SKM-1 (cell line): ENCODE data around the gene TAF9.
"Not testable (repeated sequence)": the region's sequence is repeated elsewhere in the genome, so short reads cannot be mapped to it uniquely, and the experiment has no call there.

Experiments
- DNase-seq: peaks from one replicate; lab custom pipeline; 2025; ENCODE audit not compliant: unreplicated experiment; lab: John Stamatoyannopoulos, UW

TAF9 gene

DNA sequence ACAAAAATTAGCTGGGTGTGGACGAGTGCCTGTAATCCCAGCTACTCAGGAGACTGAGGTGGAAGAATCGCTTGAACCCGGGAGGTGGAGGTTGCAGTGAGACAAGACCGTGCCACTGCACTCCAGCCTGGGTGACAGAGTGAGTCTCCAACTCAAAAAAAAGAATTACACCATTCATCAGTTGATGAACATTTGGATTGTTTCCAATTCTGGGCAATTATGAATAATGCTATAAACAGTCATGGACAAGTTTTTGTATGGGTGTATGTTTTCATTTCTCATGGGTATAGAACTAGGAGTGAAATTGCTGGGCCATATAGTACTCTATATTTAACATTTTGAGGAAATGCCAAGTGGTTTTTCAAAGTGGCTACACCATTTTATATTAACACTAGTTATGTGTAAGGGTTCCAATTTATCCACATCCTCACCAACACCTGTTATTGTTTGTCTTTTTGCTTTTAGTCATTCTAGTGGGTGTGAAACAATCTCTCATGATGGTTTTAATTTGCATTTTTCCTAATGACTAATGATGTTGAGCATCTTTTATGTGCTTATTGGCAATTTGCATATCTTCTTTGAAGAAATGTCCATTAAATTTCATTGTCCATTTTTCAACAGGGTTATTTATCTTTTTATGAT, 27.7 kb downstream of the TAF9 start:
- DNase-seq, result no peak

DNA sequence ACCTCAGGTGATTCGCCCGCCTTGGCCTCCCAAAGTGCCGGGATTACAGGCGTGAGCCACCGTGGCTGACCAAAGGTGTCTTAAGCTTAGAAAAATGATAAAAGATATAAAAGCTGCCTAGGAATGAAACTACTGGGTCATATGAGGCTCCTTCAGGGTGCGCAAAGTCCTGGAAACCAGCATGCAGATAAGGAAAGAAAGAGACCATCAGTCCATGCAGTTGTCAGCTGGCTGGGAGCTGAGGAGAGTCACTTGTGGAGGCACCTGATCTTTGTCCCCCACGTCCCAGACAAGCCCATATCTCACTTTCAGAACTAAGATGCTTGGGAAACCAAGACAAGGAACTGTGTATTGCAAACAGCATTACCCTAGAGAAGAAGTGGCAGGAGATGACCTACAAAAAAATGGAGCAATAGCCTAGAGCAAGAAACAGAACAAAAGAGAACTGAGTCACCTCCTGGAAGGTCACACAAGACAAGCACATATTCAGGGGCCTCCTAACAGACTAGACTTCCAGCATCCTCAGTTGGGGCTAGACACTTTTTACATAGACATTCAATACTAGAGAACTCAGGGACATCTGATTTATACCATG, 33.9 kb downstream of the TAF9 start:
- DNase-seq, result peak; percentile 75

DNA sequence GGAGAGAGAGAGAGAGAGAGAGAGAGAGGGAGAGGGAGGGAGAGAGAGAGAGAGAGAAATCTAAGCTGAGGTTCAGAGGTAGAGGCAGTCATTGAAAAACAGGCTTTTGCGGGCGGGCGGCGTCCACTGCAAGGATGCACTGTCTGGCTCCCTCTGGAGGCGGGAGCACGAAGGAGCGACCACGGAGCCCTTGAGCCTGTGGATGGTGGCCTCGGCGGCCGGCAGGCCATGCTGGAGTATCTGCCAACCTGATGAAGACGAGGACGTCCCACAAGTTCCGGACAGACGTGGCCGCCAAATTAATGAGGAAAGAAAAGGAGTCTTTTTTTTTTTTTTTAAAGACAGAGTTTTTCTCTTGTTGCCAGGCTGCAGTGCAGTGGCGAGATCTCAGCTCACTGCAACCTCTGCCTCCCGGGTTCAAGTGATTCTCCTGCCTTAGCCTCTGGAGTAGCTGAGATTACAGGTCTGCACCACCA, 34.5 kb downstream of the TAF9 start:
- peak; percentile 62 for DNase-seq

DNA sequence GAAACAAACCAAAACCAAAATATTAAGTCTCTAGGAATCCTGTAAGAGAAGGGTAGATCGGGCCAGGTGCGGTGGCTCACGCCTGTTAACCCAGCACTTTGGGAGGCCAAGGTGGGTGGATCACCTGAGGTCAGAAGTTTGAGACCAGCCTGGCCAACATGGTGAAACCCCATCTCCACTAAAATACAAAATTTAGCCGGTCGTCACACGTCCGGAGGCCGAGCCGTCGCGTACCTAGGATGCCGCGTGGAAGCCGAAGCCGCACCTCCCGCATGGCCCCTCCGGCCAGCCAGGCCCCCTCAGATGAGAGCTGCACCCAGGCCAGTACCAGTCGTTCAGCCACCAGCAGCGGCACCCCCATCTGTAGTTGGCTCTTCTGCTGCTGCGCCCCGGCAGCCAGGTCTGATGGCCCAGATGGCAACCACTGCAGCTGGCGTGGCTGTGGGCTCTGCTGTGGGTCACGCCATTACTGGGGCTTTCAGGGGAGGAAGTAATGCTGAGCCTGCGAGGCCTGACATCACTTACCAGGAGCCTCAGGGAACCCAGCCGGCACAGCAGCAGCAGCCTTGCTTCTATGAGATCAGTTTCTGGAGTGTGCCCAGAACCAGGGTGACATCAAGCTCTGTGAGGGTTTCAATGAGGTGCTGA, 35.5 kb downstream of the TAF9 start:
- not testable (repeated sequence) for DNase-seq

DNA sequence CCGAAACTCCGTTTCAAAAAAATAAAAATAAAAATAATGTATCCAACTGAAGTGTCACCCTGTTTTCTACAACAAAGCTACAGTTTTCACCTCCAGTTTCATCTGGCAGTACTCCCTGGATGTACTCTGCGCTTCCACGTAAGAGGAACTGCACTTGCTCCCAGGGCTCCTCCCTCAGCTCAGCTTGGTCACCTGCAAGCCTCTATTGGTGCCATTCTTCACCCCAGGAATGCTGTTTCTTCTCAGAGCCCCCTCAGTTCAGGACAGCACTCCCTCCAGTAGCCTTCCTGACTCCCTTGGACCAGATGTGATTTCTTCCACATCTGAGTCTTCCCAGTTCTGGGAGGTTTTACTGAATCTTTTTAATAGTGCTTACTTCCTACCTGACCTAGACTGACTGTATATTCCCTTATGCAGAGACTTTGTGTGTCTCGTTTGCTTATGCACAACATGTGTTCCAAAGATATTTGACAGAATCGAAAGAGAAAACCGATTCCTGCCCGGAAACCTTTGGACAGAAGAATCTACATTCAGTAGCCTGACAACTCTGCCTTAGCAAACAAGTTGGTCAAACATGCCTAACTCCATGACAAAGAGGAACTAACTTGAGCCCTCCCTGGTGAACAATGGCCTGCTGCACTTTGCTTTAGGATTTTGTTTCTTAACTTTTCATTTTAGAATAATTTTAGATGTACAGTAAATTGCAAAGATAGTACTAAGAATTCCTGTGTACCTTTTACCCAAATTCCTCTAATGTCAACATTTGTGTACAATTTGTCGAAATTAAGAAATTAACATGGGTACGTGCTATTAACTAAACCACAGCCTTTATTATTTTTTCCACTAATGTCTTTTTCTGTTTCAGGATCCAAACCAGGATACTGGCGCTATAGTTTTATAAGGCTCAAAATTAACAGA, 37.5 kb downstream of the TAF9 start:
- peak; percentile 37 for DNase-seq

DNA sequence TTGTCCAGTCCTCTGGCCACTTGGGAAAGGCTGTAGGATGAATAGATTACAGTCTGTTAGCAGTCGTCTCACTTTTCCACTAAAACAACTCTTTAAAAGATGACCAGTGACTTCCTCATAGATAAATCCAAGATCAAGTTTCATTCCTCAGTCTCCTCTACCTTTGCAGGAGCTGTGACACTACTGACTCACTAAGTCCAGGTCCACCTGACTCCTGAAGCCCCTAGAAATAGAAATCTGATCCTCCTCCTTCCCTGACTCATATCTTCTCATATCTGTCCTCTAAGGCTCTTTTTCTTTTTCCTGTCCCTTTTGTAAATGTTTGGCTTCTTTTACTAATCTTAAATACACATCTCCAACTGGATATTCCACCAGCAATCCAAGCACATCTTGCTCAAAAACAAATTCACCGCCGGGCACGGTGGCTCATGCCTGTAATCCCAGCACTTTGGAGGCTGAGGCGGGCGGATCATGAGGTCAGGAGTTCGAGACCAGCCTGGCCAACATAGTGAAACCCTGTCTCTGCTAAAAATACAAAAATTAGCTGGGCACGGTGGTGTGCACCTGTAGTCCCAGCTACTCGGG, 39.3 kb downstream of the TAF9 start:
- DNase-seq, result no peak

DNA sequence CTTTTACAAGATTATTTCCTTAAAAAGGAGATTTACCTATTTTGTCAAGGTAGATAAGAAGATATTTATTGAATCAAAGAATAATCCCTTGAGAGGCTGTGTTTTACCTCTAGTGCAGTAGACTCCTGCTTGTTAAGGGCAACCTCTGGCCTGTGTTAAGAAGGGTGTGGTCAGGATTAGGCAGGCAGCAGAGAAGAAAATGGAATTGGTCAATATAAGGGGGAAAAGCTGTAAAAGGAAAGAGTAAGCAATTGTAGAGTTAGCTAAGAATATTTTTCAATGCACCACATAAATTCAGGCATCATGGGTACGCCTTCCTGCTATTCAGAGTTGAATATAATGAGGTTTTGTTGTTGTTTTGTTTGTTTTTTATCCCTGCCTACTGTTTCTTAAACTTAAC, 43.0 kb downstream of the TAF9 start:
- no peak for DNase-seq

DNA sequence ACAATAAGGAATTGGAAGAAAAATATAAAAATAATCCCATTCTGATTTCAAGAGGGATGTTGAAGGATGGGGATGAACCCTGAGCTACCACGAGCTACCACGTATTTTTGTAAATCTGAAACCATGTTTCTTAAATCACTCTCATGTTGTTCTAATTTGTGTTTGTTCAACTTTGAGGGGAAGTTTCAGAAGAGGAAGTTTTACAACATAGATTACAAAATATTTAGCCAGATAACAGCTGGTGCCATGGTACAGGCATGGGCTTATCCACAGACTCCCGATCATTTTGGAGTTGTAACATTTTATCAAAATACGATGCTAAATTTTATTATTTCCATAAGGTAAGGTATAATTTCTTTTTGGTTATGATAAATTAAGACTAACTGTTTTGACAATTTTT, 51.9 kb downstream of the TAF9 start:
- no peak for DNase-seq

DNA sequence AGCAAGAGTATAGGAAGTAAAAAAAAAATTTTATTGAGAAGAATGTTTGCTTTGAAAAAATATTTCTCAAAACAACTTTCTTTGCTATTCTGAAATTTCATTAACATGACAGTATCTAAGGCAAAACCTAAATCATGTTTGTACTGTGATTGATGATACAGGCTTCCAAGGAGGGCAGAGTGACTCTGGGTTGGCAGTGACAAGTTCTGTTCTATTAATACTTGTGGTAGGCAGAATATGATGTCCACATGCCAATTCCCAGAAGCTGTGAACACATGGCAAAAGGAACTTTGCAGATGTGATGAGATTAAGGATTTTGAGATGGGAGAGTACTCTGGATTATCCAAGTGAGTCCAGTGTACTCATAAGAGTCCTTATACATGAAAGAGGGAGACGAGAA, 53.3 kb downstream of the TAF9 start:
- DNase-seq, result no peak
